Measurements from ENCODE around the gene FLNC.

Gene FLNC

DNA sequence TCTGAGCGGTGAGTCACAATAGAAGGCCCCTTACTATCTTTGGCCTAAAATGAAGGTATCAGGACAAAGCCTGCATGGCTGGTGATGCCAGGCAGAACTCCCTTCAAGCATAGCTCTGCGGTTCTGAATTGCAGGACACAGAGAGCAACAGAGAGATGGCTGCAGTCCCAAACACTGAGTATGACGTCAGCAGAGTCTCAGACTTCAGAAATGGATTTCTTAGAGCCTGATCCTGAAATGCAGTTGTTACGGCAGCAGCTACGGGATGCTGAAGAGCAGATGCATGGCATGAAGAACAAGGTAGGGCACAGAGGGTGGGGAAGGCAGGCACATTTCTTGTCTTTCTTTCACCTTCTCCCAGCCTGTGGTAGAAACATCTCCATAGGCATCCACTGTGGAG is 25.0 kb upstream of the FLNC start:
- DNase-seq = no peak

- no peak for DNase-seq
Measured at GRCh38 chr7:128807191-128807590, 23.0 kb upstream of the FLNC start.

DNA sequence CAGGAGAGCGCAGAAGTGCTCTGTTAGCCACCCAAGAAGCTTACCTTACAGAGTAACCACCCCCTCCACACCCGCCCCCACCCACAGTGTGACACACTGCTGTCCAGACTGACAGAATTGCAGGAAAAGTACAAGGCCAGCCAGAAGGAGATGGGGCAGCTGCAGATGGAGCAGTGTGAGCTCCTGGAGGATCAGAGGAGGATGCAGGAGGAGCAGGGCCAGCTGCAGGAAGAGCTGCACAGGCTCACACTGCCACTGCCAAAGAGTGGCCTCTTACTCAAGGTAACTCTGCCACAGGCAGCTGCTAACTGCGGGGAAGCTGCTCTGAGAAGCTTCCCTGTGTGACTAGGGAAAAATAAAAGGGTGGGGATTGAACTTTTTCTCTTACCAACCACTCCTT is 20.8 kb upstream of the FLNC start:
- DNase-seq = no peak

- no peak for DNase-seq
Measured at GRCh38 chr7:128810473-128810872, 19.7 kb upstream of the FLNC start.

DNA sequence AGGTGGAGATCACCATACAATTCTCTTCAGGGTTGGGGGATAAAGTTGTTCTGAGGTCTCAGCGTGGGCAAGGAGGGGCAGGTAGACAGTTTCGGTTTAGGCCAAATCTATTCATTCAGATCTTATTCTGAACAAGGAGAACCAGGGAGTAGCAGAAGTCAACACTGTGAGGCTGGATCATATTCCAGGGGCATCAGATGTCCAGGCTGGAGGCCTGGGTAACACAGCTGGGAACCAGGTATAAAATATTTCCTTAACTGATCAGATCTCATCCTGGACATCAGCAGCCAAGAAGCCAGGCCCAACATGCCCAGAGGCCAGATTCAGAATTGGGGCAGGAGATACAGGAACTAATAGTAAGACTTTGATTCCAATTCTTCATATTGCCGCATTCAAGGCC is 19.2 kb upstream of the FLNC start:
- DNase-seq = no peak

GRCh38 chr7:128811631-128812430 is 18.4 kb upstream of the FLNC start:
- peak; percentile 38 for DNase-seq

DNA sequence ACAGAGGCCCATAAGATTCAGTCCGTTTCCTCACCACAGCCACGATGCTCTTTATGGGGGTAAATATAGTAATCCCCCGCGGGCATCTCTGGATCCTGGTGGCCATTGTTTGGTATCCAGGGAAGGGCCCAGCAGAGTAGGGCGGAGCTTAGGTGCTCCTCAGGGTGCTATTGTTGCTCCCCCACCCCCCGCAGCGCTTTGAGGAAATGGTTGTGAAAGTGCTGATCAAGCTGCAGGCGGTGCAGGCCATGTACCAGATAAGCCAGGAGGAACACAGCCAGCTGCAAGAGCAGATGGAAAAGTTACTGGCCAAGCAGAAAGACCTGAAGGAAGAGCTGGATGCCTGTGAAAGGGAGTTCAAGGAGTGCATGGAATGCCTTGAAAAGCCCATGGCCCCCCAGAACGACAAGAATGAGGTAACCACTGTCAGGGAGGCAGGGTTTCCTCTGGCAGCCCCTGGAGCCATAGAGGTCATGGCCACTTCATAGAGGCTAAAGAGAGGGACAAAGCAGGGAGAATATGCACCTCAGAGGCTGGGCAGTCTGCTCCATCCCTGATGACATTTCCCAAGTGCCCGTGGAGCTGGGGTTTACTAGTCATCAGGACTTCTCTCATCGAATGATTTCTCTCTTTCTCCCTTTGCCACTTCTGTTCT is 17.6 kb upstream of the FLNC start:
- DNase-seq = no peak

DNA sequence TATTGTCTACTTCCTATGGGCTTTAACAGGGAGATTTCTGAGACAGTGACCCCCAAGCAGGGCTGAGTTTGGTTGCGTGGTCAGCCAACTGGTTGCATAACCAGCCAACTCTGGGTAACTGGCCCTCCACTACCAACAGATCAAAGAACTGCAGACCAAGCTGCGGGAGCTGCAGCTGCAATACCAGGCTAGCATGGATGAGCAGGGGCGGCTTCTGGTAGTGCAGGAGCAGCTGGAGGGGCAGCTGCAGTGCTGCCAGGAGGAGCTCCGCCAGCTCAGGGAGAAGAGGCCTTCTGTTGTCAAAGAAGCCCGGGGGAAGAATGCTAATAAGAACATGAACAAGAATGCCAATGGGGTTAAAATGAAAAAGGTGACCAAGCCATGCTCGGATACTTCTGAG is 15.7 kb upstream of the FLNC start:
- DNase-seq = no peak

- DNase-seq = no peak
Measured at GRCh38 chr7:128815289-128815942, 14.8 kb upstream of the FLNC start.

GRCh38 chr7:128818694-128819093 is 11.5 kb upstream of the FLNC start:
- DNase-seq = no peak

DNA sequence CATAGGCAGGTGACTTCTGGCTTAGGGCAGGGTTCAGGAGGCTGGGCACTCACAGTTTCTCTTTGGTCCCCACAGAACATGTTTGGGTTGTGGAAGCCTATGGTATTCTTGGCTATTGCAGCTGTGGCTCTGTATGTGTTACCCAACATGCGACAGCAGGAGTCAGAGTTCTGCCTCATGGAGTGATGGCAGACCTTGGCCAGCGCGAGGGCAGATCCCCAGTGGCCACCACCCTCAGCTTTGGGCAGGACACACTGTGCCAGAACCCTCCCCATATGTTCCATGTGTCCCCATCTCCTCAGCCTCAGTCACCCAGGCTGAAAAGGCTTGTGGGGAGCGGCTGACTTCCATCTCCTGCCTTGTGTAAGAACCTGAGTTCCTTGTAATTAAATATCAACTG is 8.5 kb upstream of the FLNC start:
- no peak for DNase-seq

DNA sequence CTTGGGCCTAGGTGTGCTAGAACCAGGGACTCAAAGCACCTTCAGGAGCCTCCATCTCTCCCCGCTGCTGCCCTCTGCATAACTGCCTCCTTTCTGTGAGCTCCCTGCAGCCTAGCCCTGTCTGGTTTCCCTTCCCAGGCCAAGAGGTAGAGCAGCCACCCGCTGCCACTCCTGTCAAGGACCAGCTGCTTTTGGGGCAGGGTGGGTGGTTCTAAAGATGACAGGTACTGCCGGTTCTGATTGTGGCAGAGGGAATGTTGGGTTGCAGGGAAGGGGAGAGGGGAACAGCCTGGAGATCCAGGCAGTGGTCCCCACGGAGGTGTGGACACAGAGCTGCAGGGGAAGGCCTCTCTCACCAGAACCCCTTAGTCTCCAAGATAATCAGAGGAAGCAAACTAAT is 3.7 kb upstream of the FLNC start:
- DNase-seq = no peak

- no peak for DNase-seq
Measured at GRCh38 chr7:128826916-128827247, 3.3 kb upstream of the FLNC start.

GRCh38 chr7:128827248-128827958 is 2.8 kb upstream of the FLNC start:
- no peak for DNase-seq

DNA sequence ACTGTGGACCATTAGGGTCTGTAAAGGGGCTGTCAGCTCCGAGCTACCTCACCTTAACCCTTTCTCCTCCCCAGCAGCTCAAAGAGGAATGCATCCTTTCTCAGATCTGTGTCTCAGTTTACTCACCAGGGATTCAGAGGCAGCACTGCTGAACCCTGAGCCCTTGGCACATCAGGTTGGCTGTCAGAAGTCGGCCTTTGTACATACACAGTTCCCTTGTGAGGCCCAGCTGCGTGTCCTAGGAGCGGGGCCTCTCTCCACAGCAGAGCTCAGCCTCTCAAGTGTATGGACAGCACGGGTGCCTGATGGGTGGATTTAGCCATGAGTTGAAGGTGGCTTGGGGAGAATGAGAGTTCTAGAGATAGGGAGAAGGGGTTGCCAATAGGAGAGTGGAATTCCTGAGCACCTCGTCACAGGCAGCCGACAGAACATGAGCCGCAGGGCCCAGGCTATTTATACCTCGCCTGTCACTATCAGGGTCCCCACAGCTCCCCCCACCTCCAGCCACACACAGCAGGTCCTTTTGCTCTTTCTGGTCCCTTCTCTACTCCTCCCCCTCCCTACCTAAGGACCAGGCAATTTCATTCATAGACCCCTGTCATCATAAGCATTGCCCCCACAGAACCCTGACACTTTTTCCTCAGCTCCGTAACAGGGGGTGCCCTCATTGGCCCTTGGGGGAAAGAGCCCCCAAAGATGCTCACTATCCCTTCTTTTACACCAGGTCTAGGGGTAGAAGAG is 2.1 kb upstream of the FLNC start:
- no peak for DNase-seq

DNA sequence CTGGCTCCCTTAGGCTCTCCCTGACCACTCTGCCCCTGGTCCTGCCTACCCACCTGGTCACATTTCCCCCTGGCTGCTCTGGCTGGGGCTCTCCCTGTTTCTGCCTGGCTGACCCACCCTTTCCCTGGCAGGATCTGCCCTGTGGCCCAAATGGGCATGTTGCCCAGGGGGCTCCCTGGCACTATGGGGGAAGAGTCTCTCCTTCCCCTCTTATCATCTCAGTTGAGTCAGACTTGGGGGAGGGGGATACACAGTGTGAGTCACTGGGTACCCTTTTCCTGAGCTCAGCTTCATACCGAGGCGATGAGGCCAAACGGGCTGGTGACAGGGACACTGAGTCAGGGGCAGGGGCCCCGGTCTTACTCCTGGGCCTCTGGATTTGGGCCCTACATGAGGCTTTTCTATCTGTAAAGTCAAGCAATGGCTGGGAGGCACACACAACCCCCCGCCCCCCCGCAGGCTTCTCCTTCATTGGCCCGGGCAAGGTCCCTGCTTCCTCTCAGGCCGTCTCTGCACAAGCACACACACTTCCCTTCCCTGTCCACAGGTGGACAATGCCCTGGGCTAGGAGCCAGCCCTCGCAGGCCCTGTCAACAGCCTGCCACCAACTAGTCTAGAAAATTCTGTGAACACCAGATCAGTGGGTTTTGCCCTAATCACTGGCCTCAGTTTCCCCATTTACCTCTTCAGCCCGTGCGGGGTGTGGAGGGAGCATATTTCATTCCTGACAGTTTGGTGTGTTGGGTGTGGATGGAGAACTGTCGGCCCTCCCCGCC is 627 bp upstream of the FLNC start:
- no peak for DNase-seq

GRCh38 chr7:128831178-128831993 is 1.2 kb downstream of the FLNC start:
- no peak for DNase-seq

DNA sequence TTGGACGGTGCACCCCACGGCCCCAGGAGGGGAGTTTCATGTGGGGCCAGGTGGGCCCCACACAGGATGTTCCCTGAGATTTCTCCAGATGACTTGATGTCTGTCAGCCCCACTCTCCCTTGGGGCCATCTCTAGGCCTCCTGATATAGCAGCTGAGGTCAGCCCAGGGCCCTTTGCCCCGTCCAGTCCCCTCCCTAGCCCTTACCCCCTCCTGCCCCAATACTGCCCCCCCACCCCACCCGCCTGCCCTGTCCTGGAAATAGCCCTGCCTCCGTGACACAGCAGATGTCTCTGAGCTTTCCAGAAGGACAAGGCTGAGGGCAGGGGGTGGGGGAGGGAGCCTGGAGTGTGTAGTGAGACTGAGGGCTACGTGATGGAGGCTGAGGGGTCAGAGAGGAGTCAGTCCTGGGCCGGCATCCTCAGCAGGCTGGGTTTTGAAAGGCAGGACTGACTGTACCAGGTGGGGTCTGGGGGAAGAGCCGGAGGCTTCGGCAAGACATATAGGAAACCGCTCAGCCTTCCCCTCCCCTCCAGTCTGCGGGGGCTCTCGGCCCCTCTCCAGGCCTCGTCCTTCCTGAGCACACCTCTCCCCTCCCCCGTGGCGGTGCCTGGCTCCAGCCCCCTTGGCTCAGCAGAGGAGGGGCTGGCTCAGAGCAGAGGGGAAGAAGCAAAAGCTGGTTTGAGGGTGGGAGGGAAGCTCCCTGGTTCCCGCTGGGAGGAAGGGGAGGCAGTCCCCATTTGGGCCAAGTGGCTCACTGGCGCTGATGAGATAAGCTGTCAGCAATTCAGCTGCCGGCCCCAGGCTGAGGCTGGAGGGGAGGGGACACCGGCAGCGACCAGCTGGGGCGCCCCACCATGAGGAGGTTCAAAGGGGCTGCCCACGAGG is 2.0 kb downstream of the FLNC start:
- DNase-seq = peak; percentile 52

DNA sequence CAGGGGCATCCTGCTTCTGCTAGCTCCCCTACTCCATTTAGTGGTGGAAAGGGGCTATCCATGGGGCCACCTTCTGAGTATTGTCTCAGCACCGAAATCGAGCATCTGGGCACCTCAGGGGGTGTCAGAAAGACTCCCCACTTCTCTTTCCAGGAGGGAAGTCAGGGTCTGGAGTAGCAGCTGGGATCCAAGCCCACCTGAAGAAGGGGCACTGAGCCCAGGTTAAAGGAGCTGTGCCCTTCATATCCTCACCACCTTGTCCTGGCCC is 2.6 kb downstream of the FLNC start:
- no peak for DNase-seq

DNA sequence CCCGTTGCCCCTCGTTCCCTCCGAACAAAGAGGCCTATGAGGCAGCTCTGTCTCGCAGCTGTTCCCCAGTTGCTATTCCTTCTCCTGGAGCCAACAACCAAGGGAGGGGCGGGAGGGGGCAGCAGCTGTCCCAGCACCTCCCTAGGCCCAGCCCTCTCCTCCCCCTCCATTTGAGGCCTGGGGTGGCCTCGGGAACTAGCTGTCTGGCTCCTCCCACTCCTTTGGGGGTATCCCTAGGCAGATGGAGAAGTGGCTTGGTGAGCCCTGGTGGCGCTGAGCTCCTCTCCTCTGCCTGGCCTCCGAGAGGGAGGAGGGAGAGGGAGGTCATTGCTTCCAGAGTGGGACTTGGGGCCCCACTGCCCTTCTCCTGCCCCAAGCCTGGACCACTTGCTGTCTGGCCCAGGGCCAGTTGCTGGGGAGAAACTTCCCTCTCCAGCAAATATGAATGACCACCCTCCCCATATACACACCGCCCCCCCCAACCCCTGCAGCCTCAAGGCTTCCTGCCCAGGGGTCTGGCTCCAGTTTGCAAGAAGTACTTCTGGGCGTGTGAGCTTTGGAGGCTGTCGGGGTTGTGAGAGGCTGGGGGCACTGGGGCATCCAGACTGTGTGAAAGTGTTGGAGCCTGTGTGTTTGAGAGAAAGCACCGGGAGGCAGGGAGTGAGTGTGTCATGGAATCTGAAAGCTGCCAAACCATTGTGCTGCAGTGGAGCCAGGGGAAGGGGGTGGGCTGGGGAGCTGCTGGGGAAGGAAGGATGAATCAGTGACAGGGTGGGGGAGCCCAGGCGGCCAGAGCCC is 3.1 kb downstream of the FLNC start:
- DNase-seq = peak; percentile 66

All from DMS79 treated with DMSO at 0.1 percent for 48 hours (cell line).